ENCODE results near the gene DCAF6.

DNA sequence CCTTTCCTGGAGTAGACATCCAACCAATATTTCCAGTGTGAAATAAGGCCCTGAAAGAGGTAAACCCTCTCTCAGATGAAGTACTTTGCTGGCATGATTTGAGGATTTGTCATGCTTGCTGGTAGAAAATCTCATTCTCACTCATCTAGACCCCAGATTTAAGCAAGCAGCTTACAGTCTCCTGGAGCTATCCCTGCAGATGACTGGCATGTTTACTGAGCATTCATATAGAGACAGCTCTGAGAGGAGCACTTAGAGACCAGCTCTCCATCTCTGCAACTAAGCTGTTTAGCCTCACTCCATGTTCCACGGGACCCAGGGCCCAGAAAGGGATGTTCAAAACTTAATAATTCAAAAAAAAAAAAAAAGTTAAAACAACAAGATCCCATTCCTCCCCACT, 166.0 kb downstream of the DCAF6 start:
- no peak for TF ChIP-seq GATA2 (IDR thresholded peaks at IDR 0.05; ENCODE audit: low read depth, low read length)
- TF ChIP-seq GATA3 (IDR thresholded peaks at IDR 0.05; ENCODE audit: low read depth, low read length): no peak
